ENCODE results near the gene GSAP. TPM values are rescaled to one million over a fixed set of nuclear protein-coding genes. Genes with fewer than 3 reads are reported as not detected.

The GSAP gene
- total RNA-seq, 1 donor from 2014 or later: 2.1 TPM

GRCh38 chr7:77450613-77451012 lies 34.5 kb upstream of the GSAP start:
- H3K4me3 Mint-ChIP-seq: no peak overlapping the region
- DNase-seq: no peak
- intact Hi-C loops (cut with micrococcal nuclease): no loop called here
- H3K27ac Mint-ChIP-seq: no peak overlapping the region
- peaks cover 2% of the 10 kb centered on the region for H3K27me3 Mint-ChIP-seq
- H3K9me3 Mint-ChIP-seq: peaks cover 4% of the 10 kb centered on the region
- H3K36me3 Mint-ChIP-seq (ENCODE audit: low read depth): no peaks in the 10 kb centered on the region
- peaks cover 3% of the 10 kb centered on the region for H3K4me1 Mint-ChIP-seq

- Mint-ChIP-seq H3K27me3 (peaks cover 2% of the 10 kb centered on the region), H3K9me3 (peaks cover 1% of the 10 kb centered on the region), H3K36me3 (ENCODE audit: low read depth) (no peaks in the 10 kb centered on the region), H3K4me1 (peaks cover 3% of the 10 kb centered on the region), H3K27ac (no peak overlapping the region), H3K4me3 (no peak overlapping the region)
- no peak for DNase-seq
- intact Hi-C loops (cut with micrococcal nuclease): no loop called here
These were observed 33.9 kb upstream of the GSAP start for GRCh38 chr7:77450054-77450453.

- no peak for DNase-seq
- H3K27me3 Mint-ChIP-seq: no peaks in the 10 kb centered on the region
- intact Hi-C loops (cut with micrococcal nuclease): no loop called here
- no peaks in the 10 kb centered on the region for H3K36me3 Mint-ChIP-seq (ENCODE audit: low read depth)
- no peak overlapping the region for H3K4me3 Mint-ChIP-seq
- no peaks in the 10 kb centered on the region for H3K9me3 Mint-ChIP-seq
- peaks cover 3% of the 10 kb centered on the region for H3K4me1 Mint-ChIP-seq
- no peak overlapping the region for H3K27ac Mint-ChIP-seq
These were observed 31.5 kb upstream of the GSAP start for GRCh38 chr7:77447616-77448015.

- H3K27ac Mint-ChIP-seq: no peak overlapping the region
- no peak for DNase-seq
- H3K36me3 Mint-ChIP-seq (ENCODE audit: low read depth): no peaks in the 10 kb centered on the region
- no peaks in the 10 kb centered on the region for H3K9me3 Mint-ChIP-seq
- peaks cover 5% of the 10 kb centered on the region for H3K4me1 Mint-ChIP-seq
- no peak overlapping the region for H3K4me3 Mint-ChIP-seq
- intact Hi-C loops (cut with micrococcal nuclease): no loop called here
- H3K27me3 Mint-ChIP-seq: no peaks in the 10 kb centered on the region
These were observed 28.0 kb upstream of the GSAP start for GRCh38 chr7:77444123-77444522.

- peaks cover 5% of the 10 kb centered on the region for H3K27me3 Mint-ChIP-seq
- H3K9me3 Mint-ChIP-seq: no peaks in the 10 kb centered on the region
- DNase-seq: no peak
- H3K4me3 Mint-ChIP-seq: no peak overlapping the region
- H3K36me3 Mint-ChIP-seq (ENCODE audit: low read depth): no peaks in the 10 kb centered on the region
- intact Hi-C loops (cut with micrococcal nuclease): no loop called here
- peaks cover 5% of the 10 kb centered on the region for H3K4me1 Mint-ChIP-seq
- no peak overlapping the region for H3K27ac Mint-ChIP-seq
These were observed 26.9 kb upstream of the GSAP start for GRCh38 chr7:77443042-77443441.

- intact Hi-C loops (cut with micrococcal nuclease): no loop called here
- no peaks in the 10 kb centered on the region for H3K9me3 Mint-ChIP-seq
- H3K27ac Mint-ChIP-seq: no peak overlapping the region
- peaks cover 4% of the 10 kb centered on the region for H3K4me1 Mint-ChIP-seq
- H3K27me3 Mint-ChIP-seq: peaks cover 5% of the 10 kb centered on the region
- DNase-seq: no peak
- H3K4me3 Mint-ChIP-seq: no peak overlapping the region
- H3K36me3 Mint-ChIP-seq (ENCODE audit: low read depth): no peaks in the 10 kb centered on the region
These were observed 26.5 kb upstream of the GSAP start for GRCh38 chr7:77442636-77443035.

- H3K36me3 Mint-ChIP-seq (ENCODE audit: low read depth): no peaks in the 10 kb centered on the region
- no peaks in the 10 kb centered on the region for H3K9me3 Mint-ChIP-seq
- peaks cover 5% of the 10 kb centered on the region for H3K27me3 Mint-ChIP-seq
- peaks cover 2% of the 10 kb centered on the region for H3K4me1 Mint-ChIP-seq
- no peak overlapping the region for H3K27ac Mint-ChIP-seq
- no peak for DNase-seq
- intact Hi-C loops (cut with micrococcal nuclease): no loop called here
- H3K4me3 Mint-ChIP-seq: no peak overlapping the region
These were observed 24.9 kb upstream of the GSAP start for GRCh38 chr7:77441046-77441445.

GRCh38 chr7:77439572-77439971 lies 23.4 kb upstream of the GSAP start:
- Mint-ChIP-seq H3K27me3 (peaks cover 5% of the 10 kb centered on the region), H3K27ac (no peak overlapping the region), H3K9me3 (no peaks in the 10 kb centered on the region), H3K36me3 (ENCODE audit: low read depth) (no peaks in the 10 kb centered on the region), H3K4me1 (peaks cover 2% of the 10 kb centered on the region), H3K4me3 (no peak overlapping the region)
- intact Hi-C loops (cut with micrococcal nuclease): no loop called here
- DNase-seq: no peak

GRCh38 chr7:77438131-77438530 lies 22.0 kb upstream of the GSAP start:
- Mint-ChIP-seq H3K4me1 (peaks cover 2% of the 10 kb centered on the region), H3K36me3 (ENCODE audit: low read depth) (no peaks in the 10 kb centered on the region), H3K4me3 (no peak overlapping the region), H3K27ac (no peak overlapping the region), H3K27me3 (peaks cover 7% of the 10 kb centered on the region), H3K9me3 (no peaks in the 10 kb centered on the region)
- no peak for DNase-seq
- intact Hi-C loops (cut with micrococcal nuclease): no loop called here

GRCh38 chr7:77434570-77435275 lies 18.6 kb upstream of the GSAP start:
- Mint-ChIP-seq H3K4me3 (no peak overlapping the region), H3K36me3 (ENCODE audit: low read depth) (no peaks in the 10 kb centered on the region), H3K9me3 (no peaks in the 10 kb centered on the region), H3K27ac (no peak overlapping the region), H3K4me1 (peaks cover 9% of the 10 kb centered on the region), H3K27me3 (peaks cover 10% of the 10 kb centered on the region)
- peak; percentile 31 for DNase-seq
- intact Hi-C loops (cut with micrococcal nuclease): no loop called here

- no peak overlapping the region for H3K27ac Mint-ChIP-seq
- H3K27me3 Mint-ChIP-seq: peaks cover 10% of the 10 kb centered on the region
- peaks cover 16% of the 10 kb centered on the region for H3K4me1 Mint-ChIP-seq
- no peaks in the 10 kb centered on the region for H3K9me3 Mint-ChIP-seq
- H3K4me3 Mint-ChIP-seq: no peak overlapping the region
- no peaks in the 10 kb centered on the region for H3K36me3 Mint-ChIP-seq (ENCODE audit: low read depth)
- intact Hi-C loops (cut with micrococcal nuclease): no loop called here
- no peak for DNase-seq
These were observed 17.8 kb upstream of the GSAP start for GRCh38 chr7:77433901-77434300.

GRCh38 chr7:77430927-77431326 lies 14.8 kb upstream of the GSAP start:
- peaks cover 39% of the 10 kb centered on the region for H3K4me1 Mint-ChIP-seq

GRCh38 chr7:77428777-77429231 lies 12.7 kb upstream of the GSAP start:
- H3K27ac Mint-ChIP-seq: no peak overlapping the region
- no peaks in the 10 kb centered on the region for H3K36me3 Mint-ChIP-seq (ENCODE audit: low read depth)
- H3K9me3 Mint-ChIP-seq: no peaks in the 10 kb centered on the region
- peaks cover 7% of the 10 kb centered on the region for H3K27me3 Mint-ChIP-seq
- H3K4me3 Mint-ChIP-seq: no peak overlapping the region
- H3K4me1 Mint-ChIP-seq: peaks cover 40% of the 10 kb centered on the region
- peak; percentile 54 for DNase-seq
- intact Hi-C loops (cut with micrococcal nuclease): no loop called here

More at GRCh38 chr7:77430927-77431326, 14.8 kb upstream of the GSAP start:
- Mint-ChIP-seq H3K9me3 (no peaks in the 10 kb centered on the region), H3K4me3 (no peak overlapping the region), H3K27ac (no peak overlapping the region), H3K36me3 (ENCODE audit: low read depth) (no peaks in the 10 kb centered on the region), H3K27me3 (peaks cover 5% of the 10 kb centered on the region)
- peak; percentile 51 for DNase-seq
- intact Hi-C loops (cut with micrococcal nuclease): no loop called here

- intact Hi-C loops (cut with micrococcal nuclease): no loop called here
- H3K9me3 Mint-ChIP-seq: no peaks in the 10 kb centered on the region
- H3K27me3 Mint-ChIP-seq: peaks cover 6% of the 10 kb centered on the region
- no peaks in the 10 kb centered on the region for H3K36me3 Mint-ChIP-seq (ENCODE audit: low read depth)
- H3K4me3 Mint-ChIP-seq: peak overlapping the region; percentile 59
- peak; percentile 75 for DNase-seq
- peak overlapping the region; percentile 79 for H3K27ac Mint-ChIP-seq
- peaks cover 40% of the 10 kb centered on the region for H3K4me1 Mint-ChIP-seq
These were observed 12.0 kb upstream of the GSAP start for GRCh38 chr7:77427996-77428603.

All from activated CD4-positive, alpha-beta T cell treated with anti-CD3 and anti-CD28 coated beads, Interleukin-2, amount 10 ng/mL, durations not matched to agents 24 days and 14 days (primary cell).